ENCODE data around the gene TNS3.

GRCh38 chr7:47561715-47562446 lies 20.0 kb downstream of the TNS3 start:
- TF ChIP-seq CTCF (IDR thresholded peaks at IDR 0.05) (no peak), POLR2A (IDR thresholded peaks at IDR 0.05) (no peak)

Data from uterus (tissue), 2 donors.